Measurements from ENCODE around the gene OPCML. TPM values are rescaled to one million over a fixed set of nuclear protein-coding genes. Genes with fewer than 3 reads are reported as not detected.

Gene OPCML
- total and polyA plus RNA-seq, 2 experiments from 2014 or later, result 0.21 to 0.51 TPM

- Histone ChIP-seq H3K27me3 (peaks cover 10% of the 10 kb centered on the region), H3K9me3 (ENCODE audit: low read depth) (no peaks in the 10 kb centered on the region), H3K36me3 (no peaks in the 10 kb centered on the region), H3K27ac (no peak overlapping the region), H3K4me3 (no peak overlapping the region), H3K4me1 (ENCODE audit: low read depth) (no peaks in the 10 kb centered on the region)
- no peak for TF ChIP-seq CTCF (IDR thresholded peaks at IDR 0.05; ENCODE audit: low read depth, low read length)
- no peak for DNase-seq (ENCODE audit: low read depth in 1 of 2, low spot score in 1 of 2)
These were observed 325.8 kb downstream of the OPCML start for GRCh38 chr11:133206313-133207005.

- H3K4me3 ChIP-seq, result no peak overlapping the region
- H3K9me3 ChIP-seq (ENCODE audit: low read depth), result no peaks in the 10 kb centered on the region
- H3K27me3 ChIP-seq, result peaks cover 6% of the 10 kb centered on the region
- H3K27ac ChIP-seq, result no peak overlapping the region
- no peak for DNase-seq (ENCODE audit: low read depth in 1 of 2, low spot score in 1 of 2)
- no peaks in the 10 kb centered on the region for H3K4me1 ChIP-seq (ENCODE audit: low read depth)
- TF ChIP-seq CTCF (IDR thresholded peaks at IDR 0.05; ENCODE audit: low read depth, low read length), result no peak
- no peaks in the 10 kb centered on the region for H3K36me3 ChIP-seq
These were observed 328.1 kb downstream of the OPCML start for GRCh38 chr11:133204158-133204557.

GRCh38 chr11:133202816-133203215 lies 329.5 kb downstream of the OPCML start:
- no peak for TF ChIP-seq CTCF (IDR thresholded peaks at IDR 0.05; ENCODE audit: low read depth, low read length)
- DNase-seq (ENCODE audit: low read depth in 1 of 2, low spot score in 1 of 2), result no peak
- no peaks in the 10 kb centered on the region for H3K9me3 ChIP-seq (ENCODE audit: low read depth)

GRCh38 chr11:133198438-133198837 lies 333.9 kb downstream of the OPCML start:
- Histone ChIP-seq H3K27me3 (no peaks in the 10 kb centered on the region), H3K36me3 (no peaks in the 10 kb centered on the region), H3K27ac (no peak overlapping the region), H3K4me1 (ENCODE audit: low read depth) (no peaks in the 10 kb centered on the region), H3K4me3 (no peak overlapping the region), H3K9me3 (ENCODE audit: low read depth) (no peaks in the 10 kb centered on the region)
- TF ChIP-seq CTCF (IDR thresholded peaks at IDR 0.05; ENCODE audit: low read depth, low read length), result no peak
- no peak for DNase-seq (ENCODE audit: low read depth in 1 of 2, low spot score in 1 of 2)

More at GRCh38 chr11:133202816-133203215, 329.5 kb downstream of the OPCML start:
- Histone ChIP-seq H3K4me3 (no peak overlapping the region), H3K27ac (no peak overlapping the region), H3K27me3 (no peaks in the 10 kb centered on the region), H3K4me1 (ENCODE audit: low read depth) (no peaks in the 10 kb centered on the region), H3K36me3 (no peaks in the 10 kb centered on the region)

- no peaks in the 10 kb centered on the region for H3K9me3 ChIP-seq (ENCODE audit: low read depth)
- DNase-seq (ENCODE audit: low read depth in 1 of 2, low spot score in 1 of 2), result no peak
These were observed 334.9 kb downstream of the OPCML start for GRCh38 chr11:133197425-133197824.

More at GRCh38 chr11:133197425-133197824, 334.9 kb downstream of the OPCML start:
- Histone ChIP-seq H3K27me3 (no peaks in the 10 kb centered on the region), H3K36me3 (no peaks in the 10 kb centered on the region), H3K4me3 (no peak overlapping the region), H3K27ac (no peak overlapping the region), H3K4me1 (ENCODE audit: low read depth) (no peaks in the 10 kb centered on the region)
- TF ChIP-seq CTCF (IDR thresholded peaks at IDR 0.05; ENCODE audit: low read depth, low read length), result no peak

Measured in cardiac muscle cell (in vitro differentiated cells and primary cell).